HG03097 (cell line): ENCODE results near the gene PKN3.
A peak's percentile ranks its signal among the peaks of the same experiment; 100 is the strongest.

Experiments used
- ATAC-seq: cut with Tn5 transposase; IDR thresholded peaks from one replicate; pipeline ENCODE4 v1.9.1; 2021; ENCODE audit not compliant: unreplicated experiment, low FRiP score

Gene PKN3

DNA sequence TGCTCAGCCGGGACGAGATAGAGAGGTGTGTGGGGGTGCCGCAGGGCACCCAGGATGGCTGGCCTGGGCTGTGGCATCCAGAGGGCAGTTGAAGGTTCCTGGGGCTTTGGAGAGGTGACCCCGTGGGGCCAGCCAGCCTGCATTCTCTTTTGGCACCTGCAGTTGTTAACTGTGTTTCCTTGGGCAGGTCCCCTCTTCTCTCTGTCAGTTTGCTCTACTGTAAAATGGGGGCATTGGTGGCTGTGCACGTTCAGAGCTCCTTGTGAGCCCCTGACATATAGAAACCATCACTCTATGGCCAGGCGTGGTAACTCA, 13.1 kb downstream of the PKN3 start:
- ATAC-seq: no peak

DNA sequence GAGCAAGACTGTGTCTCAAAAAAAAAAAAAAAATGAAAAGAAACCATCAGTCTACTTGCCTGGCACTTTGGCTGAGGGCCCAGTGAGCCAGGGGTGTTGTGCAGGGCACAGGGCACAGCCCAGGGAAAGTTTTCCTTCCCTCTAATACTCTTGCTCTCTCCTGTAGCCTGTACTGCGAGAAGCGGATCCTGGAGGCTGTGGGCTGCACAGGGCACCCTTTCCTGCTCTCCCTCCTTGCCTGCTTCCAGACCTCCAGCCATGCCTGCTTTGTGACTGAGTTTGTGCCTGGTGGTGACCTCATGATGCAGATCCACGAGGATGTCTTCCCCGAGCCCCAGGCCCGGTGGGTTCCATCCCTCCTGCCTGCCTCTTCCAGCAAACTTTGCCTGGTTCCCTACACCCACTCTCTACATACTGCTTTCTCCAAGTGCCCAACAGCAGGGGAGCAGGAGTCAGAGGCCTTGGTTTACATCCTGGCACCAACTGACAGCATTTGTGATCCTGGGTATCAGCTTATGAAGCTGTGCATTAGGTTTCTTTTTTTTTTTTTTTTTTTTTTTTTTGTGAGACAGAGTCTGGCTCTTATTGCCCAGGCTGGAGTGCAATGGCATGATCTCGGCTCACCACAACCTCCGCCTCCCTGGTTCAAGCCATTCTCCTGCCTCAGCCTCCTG, 14.4 kb downstream of the PKN3 start:
- no peak for ATAC-seq

DNA sequence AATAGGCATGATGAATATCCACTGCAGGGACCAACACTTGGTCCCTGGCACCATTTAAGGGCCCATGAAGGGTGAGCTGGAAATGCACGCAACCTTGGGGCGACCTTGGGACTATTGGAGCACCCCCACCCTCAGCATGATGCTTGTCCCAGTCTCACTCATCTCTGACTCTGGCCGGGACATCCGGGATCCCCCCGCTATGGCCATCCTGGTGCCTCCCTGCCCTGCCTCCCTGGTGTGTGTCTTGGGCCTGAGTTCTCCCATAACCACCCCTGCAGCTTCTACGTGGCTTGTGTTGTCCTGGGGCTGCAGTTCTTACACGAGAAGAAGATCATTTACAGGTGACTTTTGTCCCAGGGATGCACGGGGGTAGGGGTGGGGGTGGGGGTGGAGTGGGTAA, 15.7 kb downstream of the PKN3 start:
- no peak for ATAC-seq

DNA sequence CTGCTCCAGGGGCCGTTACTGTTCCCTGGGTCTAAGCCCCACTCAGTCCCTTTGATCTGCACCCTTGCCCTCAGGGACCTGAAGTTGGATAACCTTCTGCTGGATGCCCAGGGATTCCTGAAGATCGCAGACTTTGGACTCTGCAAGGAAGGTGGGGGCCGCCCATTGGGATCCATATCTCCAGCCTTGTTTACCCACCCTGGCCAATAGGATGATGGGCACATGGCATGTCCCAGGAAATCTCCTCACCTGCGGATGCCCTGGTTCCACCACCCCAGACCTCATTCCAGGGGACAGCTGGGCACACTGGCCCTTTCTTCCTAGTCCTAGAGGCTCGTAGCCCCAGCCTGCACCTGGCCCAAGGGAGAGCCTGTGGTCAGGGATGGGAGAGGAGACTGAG, 16.2 kb downstream of the PKN3 start:
- ATAC-seq: no peak

DNA sequence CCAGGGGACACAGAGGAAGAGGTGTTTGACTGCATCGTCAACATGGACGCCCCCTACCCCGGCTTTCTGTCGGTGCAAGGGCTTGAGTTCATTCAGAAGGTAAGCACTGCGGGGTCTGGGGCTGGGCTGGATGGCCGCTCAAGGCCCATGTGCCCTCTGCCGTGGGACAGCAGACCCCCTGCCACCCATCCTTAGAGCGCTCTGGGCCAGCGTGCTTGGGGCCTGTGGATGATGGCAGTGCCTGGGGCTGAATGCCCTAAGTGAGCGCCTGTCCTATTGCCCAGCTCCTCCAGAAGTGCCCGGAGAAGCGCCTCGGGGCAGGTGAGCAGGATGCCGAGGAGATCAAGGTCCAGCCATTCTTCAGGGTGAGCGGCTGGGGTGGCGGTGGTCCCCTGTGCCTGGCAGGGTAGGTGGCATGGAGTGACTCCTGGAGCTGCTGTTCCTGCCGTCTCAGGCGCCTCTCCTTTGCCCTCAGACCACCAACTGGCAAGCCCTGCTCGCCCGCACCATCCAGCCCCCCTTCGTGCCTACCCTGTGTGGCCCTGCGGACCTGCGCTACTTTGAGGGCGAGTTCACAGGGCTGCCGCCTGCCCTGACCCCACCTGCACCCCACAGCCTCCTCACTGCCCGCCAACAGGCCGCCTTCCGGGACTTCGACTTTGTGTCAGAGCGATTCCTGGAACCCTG, 17.8 kb downstream of the PKN3 start:
- no peak for ATAC-seq

DNA sequence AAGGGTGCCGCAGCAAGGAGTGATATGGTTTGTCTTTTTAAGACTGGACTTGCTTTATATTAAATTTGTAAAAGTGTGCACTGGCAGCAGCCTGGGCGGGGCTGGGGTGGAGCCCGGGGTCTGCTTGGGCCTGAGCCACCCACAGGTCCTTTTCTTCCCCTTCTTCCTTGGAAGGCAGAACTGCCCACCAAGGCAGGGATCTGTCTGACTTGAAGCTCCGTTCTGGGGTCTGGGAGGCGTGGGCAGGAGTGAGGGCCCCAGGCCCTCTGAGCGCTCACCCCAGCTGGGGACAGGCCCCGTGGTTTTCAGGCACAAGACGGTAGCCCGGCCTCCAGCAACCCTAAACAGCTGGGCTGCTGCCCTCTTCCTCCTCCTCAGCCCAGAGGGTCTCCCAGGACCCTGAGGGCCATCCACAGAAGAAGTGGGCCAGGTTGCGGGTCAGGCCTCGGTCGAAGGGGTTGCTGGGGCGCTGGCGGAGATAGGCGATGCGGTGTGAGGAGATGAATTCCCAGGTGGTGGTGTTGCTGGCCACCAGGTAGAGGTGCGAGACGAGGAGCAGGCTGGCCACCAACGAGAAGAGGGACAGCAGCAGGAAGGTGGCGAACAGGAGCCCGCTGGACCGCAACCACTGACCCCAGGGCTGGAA, 18.7 kb downstream of the PKN3 start:
- no peak for ATAC-seq

DNA sequence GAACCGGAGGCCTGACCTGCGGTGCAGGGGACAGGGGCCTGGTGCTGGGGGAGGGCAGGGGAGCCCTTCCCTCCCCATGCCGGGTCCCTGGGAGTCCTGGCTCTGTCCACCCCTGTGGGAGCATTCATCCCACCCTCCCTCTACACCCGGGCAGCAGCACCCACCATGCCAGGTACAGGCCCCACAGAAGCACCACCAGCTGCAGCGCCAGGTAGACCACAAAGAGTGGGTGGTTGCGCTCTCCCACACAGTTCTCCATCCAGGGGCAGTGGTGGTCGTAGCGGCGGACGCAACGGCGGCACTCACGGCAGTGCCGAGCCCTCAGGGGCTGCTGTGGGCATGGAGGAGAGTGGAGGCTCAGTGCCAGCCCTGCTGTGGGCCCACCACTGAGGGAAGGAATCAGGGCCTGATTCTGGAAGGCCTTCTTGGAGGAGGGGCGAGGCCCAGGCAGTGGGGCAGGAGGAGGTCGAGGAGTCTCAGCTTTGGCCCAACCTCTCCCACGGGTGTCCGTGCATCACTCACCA, 19.2 kb downstream of the PKN3 start:
- ATAC-seq: no peak

DNA sequence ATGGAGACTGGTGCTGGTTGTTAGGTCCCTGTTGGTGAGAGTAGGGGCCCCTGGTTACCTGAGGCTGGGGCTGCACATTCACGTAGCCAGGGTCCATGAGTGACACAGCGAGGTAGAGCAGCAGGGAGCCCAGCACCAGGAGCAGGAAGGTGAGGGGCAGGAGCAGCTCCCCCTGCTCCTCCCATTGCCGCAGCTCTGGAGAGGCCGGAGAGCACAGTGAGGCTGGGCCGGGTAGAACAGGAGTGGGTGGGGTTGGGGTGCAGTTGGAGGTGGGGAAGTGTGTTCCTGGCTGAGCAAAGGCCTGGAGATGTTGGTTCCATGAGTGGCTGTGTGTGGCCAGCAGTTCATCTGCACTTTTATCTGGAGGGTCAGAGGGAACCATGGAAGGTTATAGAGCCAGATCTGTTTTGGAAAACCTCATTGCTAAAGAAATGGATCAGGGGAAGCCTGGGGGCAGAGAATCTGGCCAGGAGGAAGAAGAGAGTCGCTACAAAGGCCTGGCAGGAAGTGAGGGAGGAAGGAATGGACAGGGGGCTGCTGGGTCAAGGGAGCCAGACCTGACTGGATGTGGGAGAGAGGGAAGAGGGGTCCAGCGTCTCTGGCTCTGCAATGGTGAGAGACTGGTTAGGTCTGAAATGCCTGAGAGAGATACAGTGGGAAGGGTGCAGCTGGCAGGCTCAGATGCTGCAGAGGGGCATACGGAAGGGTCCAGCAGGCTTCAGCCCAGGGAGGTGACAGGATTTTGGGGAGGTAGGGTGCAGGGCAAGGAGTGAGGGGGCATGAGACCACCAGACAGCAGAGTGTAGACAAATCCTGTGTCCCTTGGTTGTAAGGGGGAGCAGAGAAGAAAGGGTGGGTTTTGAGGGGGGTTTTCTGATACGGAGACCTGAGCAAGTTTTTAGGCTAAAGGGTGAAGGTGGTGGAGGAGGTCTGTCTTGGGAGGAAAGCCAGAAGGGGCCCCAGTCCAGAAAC, 20.4 kb downstream of the PKN3 start:
- no peak for ATAC-seq

DNA sequence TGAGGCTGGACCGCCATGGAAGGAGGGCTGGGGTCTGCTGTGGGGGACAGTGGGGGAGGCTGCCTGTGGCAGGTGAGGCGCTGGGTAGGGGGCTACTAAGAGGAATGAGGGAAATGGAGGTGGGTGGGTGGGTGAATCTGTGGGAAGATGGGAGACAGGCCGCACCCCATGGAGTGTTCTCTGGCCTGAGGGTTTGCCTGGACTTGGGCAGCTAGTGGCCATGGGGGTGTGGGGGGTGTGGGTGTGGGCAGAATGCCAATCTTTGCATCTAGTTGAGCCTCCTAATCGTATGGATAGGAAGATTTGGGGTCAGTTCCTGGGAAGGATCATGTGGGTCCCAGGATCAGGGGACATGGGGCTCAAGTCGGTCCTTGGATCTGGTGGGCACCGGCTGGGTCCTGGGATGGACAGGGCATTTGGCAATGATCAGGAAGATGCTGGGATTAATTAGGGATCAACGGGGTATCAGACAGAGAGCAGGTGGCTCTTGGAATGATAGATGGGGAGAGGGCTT, 21.1 kb downstream of the PKN3 start:
- ATAC-seq: no peak

DNA sequence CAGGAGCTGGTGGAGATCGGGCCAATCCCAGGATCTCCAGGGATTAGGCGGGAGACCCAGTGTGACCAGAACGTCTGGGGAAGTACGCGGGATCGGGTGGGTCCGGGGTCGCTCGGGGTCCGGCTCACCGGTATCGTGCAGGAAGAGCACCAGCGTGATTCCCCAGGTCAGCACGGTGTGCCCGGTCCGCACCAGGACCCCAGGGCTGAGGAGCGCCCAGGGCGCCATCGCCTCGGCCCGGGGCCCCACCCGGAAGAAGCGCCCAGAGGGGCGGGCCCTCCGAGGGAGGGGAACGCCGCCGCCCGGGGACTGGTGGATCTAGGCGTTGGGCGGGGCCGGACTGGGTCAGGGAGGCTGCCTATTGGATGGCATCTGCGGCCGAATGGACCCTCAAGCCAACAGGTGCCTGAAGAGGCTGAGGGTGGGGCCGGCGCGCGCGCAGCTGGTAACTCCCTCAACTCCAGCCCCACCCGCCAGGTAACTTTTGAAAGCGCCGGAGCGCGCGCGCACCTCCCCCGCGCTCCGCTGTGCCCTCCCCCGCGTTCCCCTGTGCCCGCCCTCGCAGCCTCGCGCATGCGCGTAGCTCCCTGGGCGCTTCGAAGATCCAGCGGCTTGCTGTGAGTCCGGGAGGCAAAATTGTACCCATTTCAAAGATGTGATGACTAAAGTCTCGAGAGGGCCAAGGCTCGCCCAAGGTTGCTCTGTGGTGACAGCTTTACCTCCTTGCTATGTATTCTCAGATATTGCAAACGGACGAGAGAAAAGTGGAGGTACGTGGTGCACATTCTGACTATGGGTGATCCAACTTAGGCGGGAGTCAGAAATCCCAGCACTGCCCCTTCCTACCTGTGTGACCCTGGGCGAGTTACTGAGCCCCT, 21.8 kb downstream of the PKN3 start, which contains the start of gene ZDHHC12:
TSS of gene ZDHHC12 (minus strand) at position 262 of the 878 bp plus-strand sequence. CDS start at position 228, 34 bp downstream.
- peak; percentile 88 for ATAC-seq

DNA sequence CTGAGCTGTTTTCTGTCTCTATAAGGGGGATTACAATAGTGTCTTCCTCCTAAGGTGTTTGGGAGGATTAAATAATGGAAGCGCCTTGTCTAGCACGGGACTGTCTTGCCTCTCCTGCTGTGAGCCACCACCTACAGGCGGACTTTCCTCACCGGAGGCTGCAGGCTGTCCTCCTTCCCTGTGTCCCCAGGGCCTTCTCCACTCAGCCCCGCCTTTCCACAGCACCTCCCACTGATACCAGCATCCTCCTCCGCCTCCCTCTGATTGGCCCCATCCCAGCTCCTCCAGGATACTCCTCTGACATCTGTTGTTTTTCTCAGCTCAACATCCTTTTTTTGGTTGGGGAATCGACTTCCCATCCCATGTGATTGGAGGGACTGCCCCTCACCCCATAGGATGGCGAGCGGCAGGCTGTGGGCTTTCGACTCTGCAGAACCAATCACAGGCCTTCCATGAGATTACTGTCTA, 22.5 kb downstream of the PKN3 start:
- ATAC-seq: peak; percentile 5

DNA sequence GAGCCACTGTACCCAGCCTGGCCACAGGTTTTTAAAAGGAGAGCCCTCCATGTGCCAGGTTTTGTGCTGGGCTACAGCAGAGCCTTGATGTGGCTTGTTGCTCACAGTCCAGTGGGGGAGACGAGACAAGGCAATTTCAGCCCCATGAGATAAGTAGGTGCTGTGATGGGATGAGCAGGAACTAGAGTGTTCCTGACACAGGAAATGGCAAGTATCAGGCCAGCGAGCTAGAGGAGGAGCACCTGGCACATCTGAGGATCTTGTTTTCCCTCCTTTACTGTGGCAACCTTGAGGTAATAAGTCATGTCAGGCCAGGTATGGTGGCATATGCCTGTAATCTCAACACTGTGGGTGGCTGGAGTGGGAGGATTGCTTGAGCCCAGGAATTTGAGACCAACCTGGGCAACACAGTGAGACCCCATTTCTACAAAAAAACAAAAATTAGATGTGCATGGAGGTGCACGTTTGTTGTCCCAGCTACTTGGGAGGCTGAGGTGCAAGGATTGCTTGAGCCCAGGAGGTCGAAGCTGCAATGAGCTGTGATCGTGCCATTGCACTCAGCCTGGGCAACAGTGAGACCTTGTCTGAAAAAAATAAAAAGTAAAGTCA, 25.4 kb downstream of the PKN3 start:
- ATAC-seq: no peak

DNA sequence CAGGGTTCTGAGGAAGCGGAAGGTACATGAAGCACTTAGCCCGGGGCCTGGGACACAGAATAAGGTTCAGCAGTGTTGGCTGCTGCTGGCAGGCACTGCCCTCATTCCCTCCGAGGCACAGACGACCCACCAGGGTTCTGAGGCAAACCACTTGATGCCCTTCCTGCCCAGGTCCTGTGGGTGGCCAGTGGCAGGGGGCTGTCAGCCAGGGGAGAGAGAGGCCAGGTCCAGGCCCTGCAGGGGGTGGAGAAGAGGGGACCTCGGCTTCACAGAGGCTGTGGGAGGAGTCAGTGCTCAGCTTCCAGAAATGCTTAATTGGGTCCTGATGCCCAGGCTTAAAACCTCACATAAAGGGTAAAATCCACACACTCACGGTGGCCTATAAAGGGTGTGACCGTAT, 26.0 kb downstream of the PKN3 start:
- ATAC-seq: no peak

DNA sequence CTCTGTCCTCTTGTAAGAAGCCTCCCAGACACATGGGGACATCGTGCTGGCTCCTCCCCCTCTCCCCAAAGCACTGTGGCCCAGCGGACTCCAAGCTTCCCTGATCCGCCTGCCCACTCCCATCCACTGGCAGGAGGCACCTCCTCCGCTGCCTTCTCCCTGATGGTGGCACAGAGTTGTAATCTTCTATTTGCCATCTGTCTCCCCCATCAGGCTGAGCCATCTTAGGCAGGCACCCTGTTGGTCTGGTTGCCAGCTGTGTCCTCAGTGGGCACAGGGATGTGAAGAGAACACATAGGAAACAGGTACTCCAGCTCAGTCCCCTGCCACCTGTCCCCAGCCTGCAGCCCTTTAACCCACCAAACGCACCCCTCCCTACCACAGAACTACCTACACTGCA, 27.0 kb downstream of the PKN3 start:
- no peak for ATAC-seq

DNA sequence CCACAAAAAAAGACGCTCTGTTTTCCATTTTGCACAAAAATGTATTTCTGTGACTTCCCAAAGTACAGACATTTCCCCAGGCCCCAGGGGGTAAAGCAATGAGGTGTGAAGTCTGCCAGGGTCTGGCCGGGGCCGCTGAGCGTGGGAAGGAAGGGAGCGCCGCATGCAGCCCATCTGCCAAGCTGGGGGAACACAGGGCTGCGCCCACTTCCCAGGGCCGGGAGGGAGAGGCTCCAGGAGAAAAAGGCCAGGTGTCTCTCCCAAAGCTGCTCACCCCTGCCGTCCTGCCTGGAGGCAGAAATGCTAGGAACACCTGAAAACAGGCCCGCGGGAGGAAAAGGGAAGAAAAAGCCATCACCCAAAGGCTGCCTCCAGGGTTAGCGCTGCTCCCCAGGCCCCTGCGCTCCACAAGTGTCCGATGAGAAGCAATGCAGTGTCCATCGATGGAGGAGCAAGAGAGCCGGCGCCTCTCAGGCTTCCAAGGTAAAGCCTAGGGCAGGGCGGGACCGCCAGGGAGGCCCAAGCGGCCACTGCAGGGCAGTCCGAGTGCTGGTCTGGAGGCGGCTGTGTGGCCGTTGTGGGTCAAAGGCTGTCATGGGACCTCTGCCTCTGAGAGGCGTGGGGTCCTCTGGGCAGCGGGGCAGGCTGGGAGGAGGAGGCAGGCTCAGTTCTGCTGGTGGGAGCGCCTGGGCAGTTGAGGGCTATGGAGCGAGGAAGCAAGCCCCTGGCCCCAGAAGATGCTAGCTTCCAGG, 27.6 kb downstream of the PKN3 start:
- no peak for ATAC-seq

DNA sequence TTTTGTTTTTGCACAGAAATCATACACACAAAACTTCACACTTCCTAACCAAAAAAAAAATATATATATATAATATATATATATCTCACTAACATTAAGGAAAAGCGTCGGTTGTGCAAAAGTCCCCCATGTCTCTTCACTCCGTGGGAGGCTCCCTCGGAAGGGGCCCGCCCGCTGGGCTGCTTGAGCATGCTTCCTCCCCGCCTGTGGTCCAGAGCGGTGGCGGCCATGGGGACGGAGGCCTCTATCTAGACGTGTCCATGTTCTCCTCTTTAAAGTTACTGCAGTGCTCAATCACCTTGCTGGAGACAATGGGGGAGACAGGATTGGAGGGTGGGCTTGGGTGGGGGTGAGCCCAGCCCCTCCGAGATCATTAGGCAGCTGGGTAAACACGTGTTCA, 28.8 kb downstream of the PKN3 start:
- no peak for ATAC-seq

DNA sequence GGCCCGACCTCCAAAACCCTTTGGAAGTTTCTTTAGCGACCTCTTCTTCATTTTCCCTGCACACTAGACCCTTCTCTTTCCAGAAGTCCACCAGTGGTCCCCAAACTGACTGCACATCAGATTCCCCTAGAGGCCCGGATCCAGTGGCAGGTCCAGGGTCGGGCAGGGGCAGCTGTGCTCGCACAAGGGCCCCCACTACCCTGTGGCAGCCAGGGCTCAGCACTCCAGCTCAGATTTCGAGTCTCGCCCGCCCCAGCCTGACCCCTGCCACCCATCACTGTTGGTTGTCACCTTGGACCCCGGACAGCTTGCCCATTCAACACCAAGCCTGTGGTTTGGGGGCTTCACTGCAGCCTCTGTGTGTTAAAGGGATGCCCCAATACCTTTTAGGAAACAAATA, 29.4 kb downstream of the PKN3 start:
- ATAC-seq: no peak

DNA sequence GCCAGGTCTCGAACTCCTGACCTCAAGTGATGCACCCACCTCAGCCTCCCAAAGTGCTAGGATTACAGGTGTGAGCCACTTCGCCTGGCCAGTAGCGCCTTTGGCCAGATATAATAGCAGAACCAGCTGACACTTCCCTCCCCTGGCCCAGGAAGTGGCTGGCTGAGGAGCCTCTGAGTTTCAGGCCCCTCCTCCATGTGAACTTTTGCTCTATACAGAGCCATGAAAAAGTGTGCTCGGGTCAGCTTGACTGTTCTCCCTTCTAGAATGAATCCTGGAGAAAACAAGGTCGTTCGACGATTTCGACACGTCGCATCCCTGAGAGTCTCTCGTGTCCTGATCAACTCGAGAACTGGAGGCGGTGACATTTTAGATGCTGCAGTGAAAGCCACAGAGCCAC, 30.3 kb downstream of the PKN3 start:
- ATAC-seq: no peak
